Measurements from ENCODE around the gene SIGLEC1.

Gene SIGLEC1

DNA sequence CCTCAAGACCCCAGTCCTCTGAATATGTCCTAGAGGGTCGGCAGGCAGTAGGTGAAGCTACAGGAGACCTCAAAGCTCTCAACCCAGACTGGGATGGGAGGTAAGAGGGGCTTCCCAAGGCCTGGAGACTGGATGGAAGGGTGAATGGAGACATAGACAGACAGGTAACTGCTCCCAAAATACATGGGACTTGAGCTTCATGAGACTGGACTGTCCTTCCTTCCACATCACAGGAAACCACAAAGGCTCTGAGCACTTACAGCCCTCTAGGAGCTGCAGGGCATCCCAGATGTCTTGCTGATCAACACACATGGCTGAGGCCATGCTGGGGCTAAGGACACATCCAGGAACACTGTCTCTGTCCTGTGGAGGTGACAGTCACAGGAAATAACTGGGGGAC, 31.6 kb upstream of the SIGLEC1 start:
- DNase-seq: no peak

DNA sequence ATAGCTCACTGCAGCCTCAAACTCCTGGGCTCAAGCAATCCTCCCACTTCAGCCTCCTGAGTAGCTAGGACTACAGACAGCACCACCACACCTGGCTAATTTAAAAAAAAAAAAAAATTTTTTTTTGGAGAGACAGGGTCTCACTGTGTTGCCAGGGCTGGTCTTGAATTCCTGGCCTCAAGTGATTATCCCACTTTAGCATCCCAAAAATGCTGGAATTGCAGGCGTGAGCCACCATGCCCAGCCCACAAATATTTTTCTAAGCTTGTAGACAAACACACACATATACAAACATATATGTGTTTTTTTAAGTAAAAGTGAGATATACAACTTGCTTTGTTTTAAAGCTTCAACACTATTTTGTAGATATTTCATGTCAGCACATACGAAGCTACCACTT, 30.9 kb upstream of the SIGLEC1 start:
- DNase-seq: no peak

DNA sequence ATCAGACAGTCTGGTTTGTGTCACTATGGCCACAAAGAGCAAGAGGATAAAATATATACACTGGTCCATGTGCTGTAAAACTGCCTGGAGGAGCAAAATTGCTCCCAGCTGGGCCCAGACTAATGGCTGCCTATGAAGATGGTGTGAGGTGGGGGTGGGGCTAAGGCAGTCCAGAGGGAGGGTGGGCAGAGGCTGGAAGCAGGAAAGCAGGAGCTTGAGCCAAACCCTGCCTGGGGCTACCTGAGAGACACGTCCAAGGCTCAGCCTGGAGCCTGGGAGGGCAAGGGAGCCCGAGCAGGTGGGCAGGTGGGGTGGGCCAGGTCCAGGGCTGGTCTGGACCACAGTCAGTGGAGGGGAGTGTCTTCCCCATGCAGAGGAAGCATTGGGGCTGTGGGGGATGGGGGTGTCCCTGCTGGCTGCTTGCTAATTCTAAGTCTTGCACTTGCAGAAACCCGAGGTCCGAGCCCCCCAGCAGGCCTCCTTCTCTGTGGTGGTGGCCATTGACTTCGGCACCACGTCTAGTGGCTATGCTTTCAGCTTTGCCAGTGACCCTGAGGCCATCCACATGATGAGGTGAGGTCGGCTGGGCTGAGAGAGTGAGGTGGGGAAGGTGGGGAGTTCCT, 29.5 kb upstream of the SIGLEC1 start:
- DNase-seq: no peak

DNA sequence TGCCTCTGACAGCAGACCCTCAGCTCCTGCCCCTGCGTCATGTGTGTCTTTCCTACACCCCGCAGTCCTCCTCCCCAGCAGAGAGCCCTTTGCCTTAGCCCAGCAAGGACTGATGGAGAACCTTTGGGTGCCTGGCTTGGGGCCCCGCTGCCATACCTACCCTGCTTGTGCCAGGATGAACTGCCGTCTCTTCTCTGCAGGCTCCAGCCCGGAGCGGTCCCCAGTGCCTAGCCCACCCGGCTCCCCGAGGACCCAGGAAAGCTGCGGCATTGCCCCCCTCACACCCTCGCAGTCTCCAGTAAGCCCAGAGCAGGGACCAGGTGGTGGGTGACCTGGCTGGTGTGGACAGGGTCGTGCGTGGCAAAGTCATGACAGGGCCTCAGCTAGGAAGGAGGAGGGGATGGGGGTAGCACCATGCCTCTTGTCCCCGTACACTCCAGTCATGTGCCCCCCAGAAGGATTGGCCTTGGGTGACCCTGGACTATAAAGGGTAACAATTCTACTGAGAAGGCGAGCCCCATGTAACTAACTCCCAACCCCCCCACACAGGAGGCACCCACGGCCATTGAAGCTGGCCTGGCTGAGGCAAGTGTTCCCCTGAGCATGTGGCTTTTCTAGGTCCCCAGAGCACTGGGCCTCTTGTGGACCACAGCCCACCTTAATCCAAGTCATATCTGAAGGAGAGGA, 28.4 kb upstream of the SIGLEC1 start:
- no peak for DNase-seq

DNA sequence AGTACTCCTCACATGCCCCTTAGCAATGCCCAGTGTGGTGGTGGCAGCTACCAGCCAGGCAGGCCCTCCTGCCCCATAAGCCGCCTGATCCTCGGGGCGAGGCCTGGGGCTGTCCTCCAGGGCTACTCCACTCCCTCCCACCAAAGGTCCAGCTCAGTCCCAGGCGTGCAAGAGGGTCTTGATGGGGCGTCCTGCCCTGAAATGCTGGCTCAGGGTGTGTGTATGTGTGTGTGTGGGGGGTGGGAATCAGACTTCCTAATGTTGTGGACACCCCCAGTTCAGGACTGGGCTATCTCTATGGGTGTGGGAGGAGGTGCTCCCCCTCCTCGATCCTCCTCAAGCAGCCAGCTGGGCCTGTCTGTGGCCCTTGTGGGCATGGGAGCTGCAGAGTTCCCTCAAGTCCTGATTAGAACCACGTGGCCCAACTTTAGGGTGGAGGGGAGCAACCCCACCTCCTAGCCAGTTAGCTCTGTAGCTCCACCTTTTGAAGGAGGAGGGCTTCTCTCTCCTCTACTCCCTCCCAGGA, 27.6 kb upstream of the SIGLEC1 start:
- DNase-seq: no peak

DNA sequence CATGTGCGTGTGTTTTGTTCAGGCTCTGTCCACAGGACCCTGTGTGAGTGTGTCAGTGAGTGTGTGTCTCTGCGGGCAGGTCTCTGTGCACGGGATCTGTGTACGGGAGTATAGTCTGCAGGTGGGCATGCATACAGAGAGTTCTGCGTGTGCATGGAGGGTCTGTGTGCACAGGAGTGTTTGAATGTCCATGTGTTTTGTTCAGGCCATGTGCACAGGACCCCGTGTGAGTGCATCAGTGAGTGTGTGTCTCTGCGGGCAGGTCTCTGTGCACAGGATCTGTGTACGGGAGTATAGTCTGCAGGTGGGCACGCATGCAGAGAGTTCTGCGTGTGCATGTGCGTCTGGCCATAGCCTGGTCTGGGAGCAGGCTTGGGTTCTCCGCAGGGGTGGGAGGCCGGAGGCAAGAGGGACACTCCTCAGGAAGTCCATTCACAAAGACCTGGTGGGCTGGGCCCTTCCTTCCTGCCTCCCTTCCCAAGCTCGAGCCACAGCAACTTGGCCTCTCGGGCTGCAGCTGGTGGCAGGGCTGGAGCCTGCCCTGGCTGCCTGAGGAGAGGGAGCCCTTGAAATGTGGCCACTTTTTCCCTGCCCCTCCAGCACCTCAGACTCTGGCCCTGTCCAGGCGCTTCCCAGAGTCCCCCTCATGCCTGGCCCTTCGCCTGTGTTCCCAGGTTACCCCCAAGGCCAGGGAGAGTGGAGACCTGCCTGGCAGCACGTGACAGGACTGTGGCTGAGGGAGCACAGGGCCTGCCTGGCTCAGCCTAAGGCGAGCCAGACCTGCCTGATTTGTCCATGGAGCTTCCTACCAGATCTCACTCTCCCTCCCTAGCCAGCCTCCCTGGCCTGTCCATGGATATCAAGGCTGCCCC, 26.9 kb upstream of the SIGLEC1 start:
- no peak for DNase-seq

DNA sequence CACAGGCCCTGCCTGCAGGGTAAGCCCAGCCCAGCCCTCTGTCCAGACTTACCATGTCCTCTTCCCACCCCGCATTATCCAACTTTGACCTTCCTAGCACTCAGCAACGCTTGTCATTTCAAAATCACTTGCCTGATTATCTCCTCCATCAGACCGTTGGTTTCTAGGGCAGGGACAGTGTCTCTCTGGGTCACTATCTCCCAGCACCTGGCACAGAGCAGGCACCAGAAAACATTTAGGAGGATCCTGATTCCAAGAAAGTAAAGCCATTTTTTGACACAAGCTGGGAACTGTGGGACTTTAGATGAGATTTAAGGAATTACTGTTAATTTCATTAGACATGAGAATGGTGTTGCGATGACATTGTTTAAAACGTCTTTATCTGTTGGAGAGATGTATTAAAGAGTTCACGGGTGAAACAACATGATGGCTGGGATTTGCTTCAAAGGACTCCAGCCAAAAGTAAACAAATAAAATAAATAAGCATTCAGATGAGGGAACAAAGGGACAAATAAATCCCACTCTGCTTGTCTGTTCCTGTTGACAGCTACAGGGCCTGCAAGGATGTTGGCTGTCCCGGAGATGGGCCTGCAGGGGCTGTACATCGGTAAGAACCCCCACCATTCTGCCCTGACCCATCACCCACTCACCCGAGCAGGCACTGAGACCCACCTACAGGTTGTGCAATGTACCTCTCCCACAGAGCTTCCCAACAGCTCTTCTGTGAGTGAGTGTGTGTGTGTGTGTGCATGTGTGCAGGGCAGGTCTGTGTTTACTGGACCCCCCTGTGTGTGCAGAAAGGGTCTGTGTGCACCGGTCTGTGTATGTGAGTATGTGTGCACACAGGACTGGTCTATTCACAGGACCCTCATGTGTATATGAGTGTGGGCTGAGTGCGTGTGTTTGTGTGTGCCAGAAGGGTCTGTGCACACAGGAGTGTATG, 26.0 kb upstream of the SIGLEC1 start:
- DNase-seq: no peak

DNA sequence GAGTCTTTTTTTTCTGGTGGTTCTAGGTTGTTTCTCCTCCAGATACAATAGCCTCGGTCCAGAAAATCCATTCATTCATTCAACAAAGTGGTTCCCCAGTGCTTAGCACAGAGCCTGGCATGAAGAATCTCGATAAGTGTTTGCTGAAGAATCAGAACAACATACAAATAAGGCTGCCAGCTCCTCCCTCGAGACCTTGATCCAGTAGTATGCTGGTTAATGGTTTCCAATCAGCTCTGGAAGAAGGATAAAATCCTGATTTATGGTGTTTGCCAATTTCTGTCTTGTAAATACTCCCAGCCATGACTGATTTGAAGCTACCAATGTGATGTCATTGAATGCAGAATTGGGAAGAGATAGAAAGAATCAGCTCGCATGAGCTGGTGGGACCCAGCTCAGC, 23.4 kb upstream of the SIGLEC1 start:
- DNase-seq: no peak

DNA sequence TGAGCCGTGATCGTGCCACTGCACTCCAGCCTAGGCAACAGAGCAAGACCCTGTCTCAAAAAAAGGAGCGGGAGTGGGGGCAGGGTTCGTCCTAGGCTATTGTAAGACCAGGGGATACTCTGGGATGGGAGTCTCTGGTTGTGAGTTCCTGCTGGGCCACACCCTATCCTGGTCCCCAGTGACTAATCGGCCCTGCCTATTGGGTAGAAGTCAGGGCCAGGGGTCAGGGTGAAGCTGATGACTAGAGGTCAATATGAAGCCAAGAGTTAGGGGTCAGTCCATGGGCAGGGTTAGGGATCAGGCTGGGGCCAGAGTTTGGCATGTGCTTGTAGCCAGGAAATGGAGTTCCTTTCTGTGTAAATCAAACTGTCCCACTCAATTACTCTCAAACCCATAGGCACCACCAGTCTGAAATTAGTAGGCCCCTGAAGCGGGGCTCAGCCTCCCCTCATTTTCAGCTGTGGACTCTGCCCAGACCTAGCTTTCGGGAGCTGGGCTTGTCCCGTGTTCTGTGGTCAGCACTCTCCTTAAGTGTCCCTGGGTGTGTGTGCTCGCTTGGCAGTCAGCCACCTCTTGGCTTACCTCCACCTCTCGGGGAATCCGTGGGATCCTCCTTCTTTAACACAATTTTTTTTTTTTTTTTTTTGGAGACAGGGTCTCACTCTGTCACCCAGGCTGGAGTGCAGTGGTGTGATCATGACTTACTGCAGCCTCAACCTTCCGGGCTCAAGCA, 21.9 kb upstream of the SIGLEC1 start:
- no peak for DNase-seq

DNA sequence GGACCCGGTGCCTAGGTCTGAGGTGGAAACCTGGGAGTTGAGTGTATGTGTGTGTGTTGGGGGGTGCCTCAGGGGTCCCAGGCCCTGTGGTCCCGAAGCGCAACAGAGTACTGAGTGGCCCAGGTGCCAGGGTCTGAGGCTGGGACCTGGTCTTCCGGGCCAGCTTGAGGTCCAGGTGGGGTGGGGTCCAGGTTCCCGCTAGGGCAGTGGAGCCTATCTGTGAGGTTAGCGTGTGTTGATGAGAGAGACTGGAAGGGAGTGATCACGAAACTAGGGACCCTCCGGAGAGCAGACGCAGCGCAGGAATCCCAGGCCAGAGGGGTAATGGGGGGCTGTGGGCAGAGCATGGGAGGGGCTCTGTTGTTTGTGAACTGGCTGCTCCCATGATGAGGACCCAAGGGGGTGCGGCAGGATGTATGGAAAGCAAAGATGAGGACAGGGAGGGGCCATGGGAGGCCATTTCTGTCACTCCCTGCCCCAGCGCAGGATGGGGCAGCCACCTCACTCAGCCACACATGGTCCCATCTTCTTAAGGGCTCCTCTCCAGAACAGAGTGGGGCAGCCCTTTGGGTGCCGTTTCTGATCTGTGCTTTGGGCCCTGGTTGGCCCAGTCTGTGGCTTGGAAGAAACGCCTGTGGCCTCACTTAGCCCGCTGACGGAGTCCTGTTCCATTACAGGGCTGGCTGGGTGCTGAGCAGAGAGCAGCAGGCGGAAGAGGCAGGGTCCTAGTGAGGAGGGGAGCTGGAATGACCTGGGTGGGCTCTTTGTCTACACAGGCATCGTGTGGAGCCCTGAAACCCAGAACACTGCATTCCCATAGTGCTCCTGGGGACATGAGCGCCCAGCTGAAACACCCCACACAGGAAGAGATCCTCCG, 21.0 kb upstream of the SIGLEC1 start:
- DNase-seq: no peak

DNA sequence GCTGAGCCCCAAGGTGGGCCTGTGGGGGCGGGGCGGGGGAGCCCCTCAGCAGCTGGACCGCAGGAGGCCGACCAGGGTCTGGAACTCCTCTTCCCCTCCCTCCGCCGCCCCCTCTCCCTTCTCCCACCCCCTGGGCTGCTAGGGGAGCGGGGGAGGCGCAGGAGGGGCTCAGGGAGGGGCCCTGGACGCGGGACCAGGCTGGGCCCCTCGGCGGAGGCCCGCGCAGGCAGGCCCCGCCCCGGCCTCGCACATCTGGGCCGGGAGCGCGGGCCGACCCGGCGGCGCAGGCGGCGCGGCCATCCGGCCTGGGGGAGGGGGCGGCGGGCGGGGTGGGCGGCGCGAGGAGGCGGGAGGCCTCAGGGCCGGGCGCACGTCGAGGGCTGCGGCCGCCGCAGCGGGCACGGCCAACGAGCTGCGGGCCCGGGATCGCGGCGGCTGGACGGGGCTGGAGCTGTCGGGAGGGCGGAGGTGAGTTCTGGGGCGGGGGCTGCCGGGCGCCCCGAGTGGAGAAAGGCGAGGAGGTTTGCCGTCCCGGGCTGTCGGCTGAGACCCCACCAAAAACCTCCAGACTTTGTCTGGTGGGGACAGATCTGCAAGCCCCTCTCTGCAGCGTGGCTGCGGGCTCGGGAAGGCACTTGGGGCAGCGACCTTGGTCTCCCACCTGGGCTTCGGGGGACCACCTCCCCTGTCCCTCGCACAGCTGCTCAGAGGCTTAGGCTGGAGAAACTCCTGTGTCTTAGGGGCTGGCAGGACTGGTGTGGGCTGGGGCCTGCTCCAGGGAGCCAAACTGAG, 20.1 kb upstream of the SIGLEC1 start, which contains the start of gene HSPA12B:
TSS of gene HSPA12B (plus strand) at position 359 of the 792 bp plus-strand sequence. CDS start 5,990 bp downstream, outside the sequence.
- DNase-seq: no peak

DNA sequence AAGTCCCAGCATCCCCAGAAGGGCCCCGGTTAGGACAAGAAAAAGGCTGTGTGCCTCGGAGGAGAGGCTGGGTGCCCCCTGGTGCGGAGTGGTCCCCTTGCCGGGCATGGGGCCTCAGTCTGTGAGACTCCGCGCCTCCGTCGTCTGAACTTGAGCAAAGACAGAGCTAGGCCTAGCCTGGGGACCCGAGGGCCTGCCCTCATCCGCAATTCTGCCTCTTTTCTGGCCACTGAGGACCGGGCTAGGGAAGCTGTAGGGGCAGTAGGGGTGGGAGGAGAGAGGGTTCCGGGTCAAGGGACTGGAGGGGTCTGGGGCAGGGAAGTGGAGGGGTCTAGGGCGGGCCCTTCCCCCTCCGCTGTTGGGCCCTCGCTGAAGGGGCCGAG, 19.5 kb upstream of the SIGLEC1 start:
- DNase-seq: no peak

DNA sequence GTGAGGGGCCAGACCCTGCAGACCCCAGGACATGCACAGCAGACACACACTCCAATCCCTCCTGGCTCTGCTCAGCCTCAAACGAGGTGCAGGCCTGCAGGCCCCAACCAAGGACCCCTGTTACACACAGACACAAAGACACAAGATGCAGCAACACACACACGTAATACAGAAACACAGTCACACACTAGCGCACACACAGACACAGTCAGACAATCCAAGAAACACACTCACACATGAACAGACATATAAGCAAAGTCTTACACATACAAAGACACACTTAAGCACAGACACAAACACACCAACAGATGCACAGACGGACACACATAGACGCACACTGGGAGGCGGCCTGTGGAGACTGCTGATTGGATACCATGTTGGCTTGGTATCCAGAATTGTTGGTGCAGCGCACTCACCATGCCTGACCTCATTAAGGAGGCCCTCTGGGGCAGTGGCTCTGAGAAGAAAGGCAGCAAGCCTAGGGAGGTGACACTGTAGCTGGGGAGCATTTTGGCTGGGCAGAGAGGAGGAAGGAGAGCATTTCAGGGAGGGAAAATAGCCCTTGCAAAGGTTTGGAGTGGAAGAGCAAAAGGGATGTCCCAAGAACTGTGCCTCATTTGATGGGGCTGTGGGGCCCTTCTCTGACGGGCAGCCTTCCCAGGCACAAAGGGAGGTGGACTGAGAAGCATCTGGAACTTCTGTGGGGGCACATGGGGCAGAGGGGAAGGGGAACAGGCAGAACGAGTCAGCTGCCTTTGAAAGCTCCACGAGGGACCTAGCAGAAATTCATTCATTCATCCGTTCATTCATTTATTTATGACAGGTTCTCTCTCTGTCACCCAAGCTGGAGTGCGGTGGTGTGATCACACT, 18.6 kb upstream of the SIGLEC1 start:
- DNase-seq: no peak

DNA sequence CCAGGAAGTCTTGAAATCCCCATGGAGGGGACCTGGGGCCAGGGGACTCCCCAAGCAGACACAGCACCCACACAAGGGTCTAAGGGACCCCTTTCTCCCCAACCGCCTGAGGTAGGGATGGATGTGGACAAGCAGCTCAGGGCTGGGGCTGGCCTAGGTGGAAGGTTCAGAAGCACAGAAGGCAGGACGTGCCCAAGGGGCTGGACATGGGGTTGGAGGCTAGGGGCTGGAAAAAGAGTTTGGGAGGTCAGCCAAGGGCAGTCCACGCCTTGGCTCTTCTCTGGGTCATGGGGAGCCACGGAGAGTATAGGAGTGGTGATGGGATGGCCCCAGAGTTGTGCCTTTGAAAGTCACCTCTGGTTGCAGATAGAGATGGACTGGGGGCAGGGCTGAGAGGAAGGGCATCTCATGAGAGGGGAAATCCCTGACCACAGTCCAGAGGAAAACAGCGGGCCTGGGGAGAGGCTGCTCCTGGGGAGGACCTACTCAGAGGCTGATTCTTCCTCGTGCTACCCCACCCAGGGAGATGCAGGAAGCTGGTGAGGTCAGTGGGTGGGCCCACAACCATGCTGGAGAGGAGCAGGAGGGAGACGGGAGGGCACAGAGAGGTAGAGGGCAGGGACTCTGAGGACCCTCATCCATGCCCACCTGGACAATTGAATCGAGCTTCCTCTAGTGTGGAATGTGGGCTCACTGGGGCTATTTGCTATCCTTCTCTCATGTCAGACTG, 17.6 kb upstream of the SIGLEC1 start:
- DNase-seq: no peak

DNA sequence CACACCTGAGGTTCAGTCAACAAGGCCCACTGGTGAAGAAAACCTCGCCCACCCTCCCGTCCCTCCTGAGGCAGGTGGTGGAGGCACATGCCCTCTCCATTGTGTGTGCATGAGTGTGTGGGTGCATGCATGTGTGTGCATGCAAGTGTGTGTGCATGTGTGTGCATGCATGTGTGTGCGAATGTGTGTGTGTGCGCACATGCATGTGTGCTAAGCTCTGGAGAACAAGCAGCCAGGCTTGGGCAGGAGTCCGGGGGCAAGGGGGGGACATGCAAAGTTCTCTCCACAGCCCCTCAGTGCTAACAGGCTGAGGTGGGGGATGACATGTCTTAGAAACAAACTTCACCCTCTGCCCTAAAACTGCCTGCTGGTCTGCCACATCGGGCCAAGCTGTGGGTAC, 17.0 kb upstream of the SIGLEC1 start:
- no peak for DNase-seq

DNA sequence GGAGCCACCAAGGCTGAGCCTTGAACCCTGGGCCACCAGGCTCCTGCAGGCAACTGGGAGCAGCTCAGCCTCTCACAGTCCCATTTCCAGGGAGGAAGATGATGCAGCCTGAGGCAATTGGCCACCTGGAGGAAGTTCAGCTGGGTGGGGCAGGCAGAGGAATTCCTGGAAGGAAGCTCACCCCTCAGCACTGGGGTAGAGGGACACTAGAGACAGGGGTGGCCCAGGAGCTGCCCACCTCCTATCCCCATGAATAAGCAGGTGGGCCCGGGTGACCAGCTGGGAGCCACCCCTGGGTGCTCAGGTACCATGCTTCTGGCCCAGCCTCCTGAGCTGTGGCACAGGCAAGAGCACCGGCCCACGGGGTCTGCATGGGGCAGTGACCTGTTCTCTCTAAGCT, 16.5 kb upstream of the SIGLEC1 start:
- DNase-seq: no peak

DNA sequence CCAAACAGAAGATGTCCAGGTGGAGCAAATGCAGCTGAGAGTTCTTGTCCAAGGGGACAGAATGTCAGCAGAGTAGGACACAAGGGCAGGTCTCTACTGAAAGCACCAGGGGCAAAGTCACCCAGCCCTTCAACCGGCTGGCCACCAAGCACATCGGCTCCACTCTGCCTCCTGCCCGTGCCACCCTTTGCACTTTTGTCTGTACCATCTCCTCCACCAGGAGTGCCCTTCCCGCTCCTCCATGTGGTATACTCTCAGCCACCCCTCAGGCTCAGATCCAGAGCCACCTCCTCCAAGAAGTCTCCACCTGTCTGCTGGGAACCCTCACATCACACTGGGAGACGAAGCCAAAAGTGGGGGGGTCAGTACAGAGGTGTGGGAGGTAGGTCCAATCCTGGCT, 16.0 kb upstream of the SIGLEC1 start:
- DNase-seq: no peak

DNA sequence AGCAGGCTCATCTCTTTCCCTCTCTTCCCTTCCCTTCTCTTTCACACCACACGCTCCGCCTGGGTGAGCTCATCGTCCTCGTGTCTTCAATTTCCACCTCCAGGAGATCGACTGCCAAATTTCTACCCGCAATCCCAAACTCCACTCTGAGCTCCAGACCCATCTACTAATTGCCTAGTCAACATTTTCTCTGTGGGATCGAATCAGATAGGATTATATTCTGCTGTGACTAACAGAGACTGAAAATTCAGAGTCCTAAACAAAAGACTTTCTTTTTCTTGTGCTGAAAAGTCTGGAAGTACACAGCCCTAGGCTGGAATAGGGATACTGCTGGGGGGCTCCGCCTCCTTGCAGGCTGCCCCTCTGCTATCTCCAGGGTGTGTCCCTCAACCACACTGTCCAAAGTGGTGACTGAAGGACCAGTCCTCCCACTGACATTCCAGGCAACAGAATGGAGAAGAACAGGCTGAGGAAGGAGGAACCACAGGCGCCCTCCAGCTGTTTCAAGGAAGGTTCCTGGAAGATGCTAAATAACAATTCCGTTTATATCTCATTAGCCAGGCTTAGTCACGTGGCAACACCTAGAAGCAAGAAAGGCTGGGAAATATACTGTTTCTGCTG, 15.1 kb upstream of the SIGLEC1 start:
- DNase-seq: no peak
